Astrocyte (in vitro differentiated cells and primary cell): ENCODE data around the gene TACSTD2. TPM values are rescaled to one million over a fixed set of nuclear protein-coding genes. Genes with fewer than 3 reads are reported as not detected.

Source experiments
- DNase-seq: peaks from one replicate; pipeline ENCODE4 v3.0.0-alpha.2; 2010; ENCODE audit warnings: low read depth
- FAIRE-seq: peaks from 2 replicates; lab custom pipeline; 2011; peaks lifted over from hg19 to GRCh38; lab: Jason Lieb, UNC
- H2AFZ ChIP-seq: 2 replicates; pipeline ENCODE4 v1.6.0; 2012; ENCODE audit warnings: low read depth, low read length, inconsistent platforms
- H3K27ac ChIP-seq: 2 replicates; pipeline ENCODE4 v1.5.1; 2011; ENCODE audit warnings: low read depth, low read length, inconsistent platforms
- H3K27me3 ChIP-seq: 2 replicates; pipeline ENCODE4 v1.6.0; 2011; ENCODE audit warnings: low read length, inconsistent platforms; ENCODE audit not compliant: insufficient read depth
- H3K36me3 ChIP-seq: 2 replicates; pipeline ENCODE4 v1.5.1; 2011; ENCODE audit warnings: low read length, inconsistent platforms; ENCODE audit not compliant: insufficient read depth
- H3K4me1 ChIP-seq: 2 replicates; pipeline ENCODE4 v1.5.1; 2011; ENCODE audit warnings: low read length, inconsistent platforms; ENCODE audit not compliant: insufficient read depth
- H3K4me2 ChIP-seq: 2 replicates; pipeline ENCODE4 v1.6.0; 2012; ENCODE audit warnings: low read length, inconsistent platforms
- H3K4me3 ChIP-seq: 2 replicates; pipeline ENCODE4 v1.5.1; 2011; ENCODE audit warnings: low read depth, mild to moderate bottlenecking, low read length, inconsistent platforms; ENCODE audit not compliant: insufficient read depth
- H3K79me2 ChIP-seq: 2 replicates; pipeline ENCODE4 v1.6.0; 2012; ENCODE audit warnings: mild to moderate bottlenecking, low read length, inconsistent platforms; ENCODE audit not compliant: insufficient read depth
- H3K9ac ChIP-seq: 2 replicates; pipeline ENCODE4 v1.6.0; 2012; ENCODE audit warnings: mild to moderate bottlenecking, low read length, inconsistent platforms
- H3K9me3 ChIP-seq: 2 replicates; pipeline ENCODE4 v1.5.1; 2012; ENCODE audit warnings: low read depth, mild to moderate bottlenecking, low read length, inconsistent platforms; ENCODE audit not compliant: insufficient read depth
- H4K20me1 ChIP-seq: 2 replicates; pipeline ENCODE4 v1.6.0; 2012; ENCODE audit warnings: low read length, inconsistent platforms; ENCODE audit not compliant: insufficient read depth
- H3K27ac Mint-ChIP-seq: one replicate; pipeline ENCODE4 v1.8.0; 2021; ENCODE audit warnings: mild to moderate bottlenecking, mixed read lengths; ENCODE audit not compliant: unreplicated experiment
- H3K27me3 Mint-ChIP-seq: one replicate; pipeline ENCODE4 v1.8.0; 2021; ENCODE audit warnings: low read depth, mixed read lengths; ENCODE audit not compliant: unreplicated experiment
- H3K36me3 Mint-ChIP-seq: one replicate; pipeline ENCODE4 v1.8.0; 2021; ENCODE audit warnings: low read depth, mixed read lengths; ENCODE audit not compliant: unreplicated experiment
- H3K4me1 Mint-ChIP-seq: one replicate; pipeline ENCODE4 v1.8.0; 2021; ENCODE audit warnings: low read depth, mixed read lengths; ENCODE audit not compliant: unreplicated experiment
- H3K4me3 Mint-ChIP-seq: one replicate; pipeline ENCODE4 v1.8.0; 2021; ENCODE audit warnings: mild to moderate bottlenecking, moderate library complexity, mixed read lengths; ENCODE audit not compliant: unreplicated experiment
- H3K9me3 Mint-ChIP-seq: one replicate; pipeline ENCODE4 v1.8.0; 2021; ENCODE audit warnings: mild to moderate bottlenecking, mixed read lengths; ENCODE audit not compliant: unreplicated experiment
- CTCF ChIP-seq: IDR thresholded peaks from 2 replicates; pipeline ENCODE4 v1.5.1; 2011; ENCODE audit warnings: low read depth, mild to moderate bottlenecking, inconsistent platforms, low read length, moderate library complexity; ENCODE audit not compliant: insufficient read depth
- EZH2 ChIP-seq: IDR thresholded peaks from 2 replicates; pipeline ENCODE4 v1.6.1; 2012; ENCODE audit warnings: mild to moderate bottlenecking, low read length, inconsistent platforms; ENCODE audit not compliant: insufficient read depth
- total RNA-seq: library from RNA; stranded (reverse); gene quantifications from 2 replicates; pipeline ENCODE4 v1.2.1, GENCODE V29; 2021

TACSTD2 gene
- total RNA-seq, 1 donor from 2014 or later = 3.0 TPM

- H3K9ac ChIP-seq = no peak overlapping the region
- peaks cover 16% of the 10 kb centered on the region for H3K4me1 Mint-ChIP-seq
- no peaks in the 10 kb centered on the region for H3K36me3 Mint-ChIP-seq
- no peaks in the 10 kb centered on the region for H3K36me3 ChIP-seq
- no peak overlapping the region for H3K27ac ChIP-seq
- no peak overlapping the region for H3K4me3 ChIP-seq
- H3K27ac Mint-ChIP-seq = no peak overlapping the region
- TF ChIP-seq EZH2 (no peak), CTCF (no peak)
- no peak for DNase-seq
- H3K79me2 ChIP-seq = no peaks in the 10 kb centered on the region
- no peaks in the 10 kb centered on the region for H3K9me3 ChIP-seq
- H3K27me3 Mint-ChIP-seq = peaks cover 8% of the 10 kb centered on the region
- H2AFZ ChIP-seq = no peak overlapping the region
- no peak for FAIRE-seq
- no peaks in the 10 kb centered on the region for H4K20me1 ChIP-seq
- no peaks in the 10 kb centered on the region for H3K9me3 Mint-ChIP-seq
- peaks cover 4% of the 10 kb centered on the region for H3K27me3 ChIP-seq
- no peak overlapping the region for H3K4me2 ChIP-seq
- peaks cover 16% of the 10 kb centered on the region for H3K4me1 ChIP-seq
- H3K4me3 Mint-ChIP-seq = no peak overlapping the region
Measured at GRCh38 chr1:58594546-58594945, 17.5 kb upstream of the TACSTD2 start.

GRCh38 chr1:58592522-58593134 is 15.6 kb upstream of the TACSTD2 start:
- DNase-seq (peak; percentile 92), FAIRE-seq (peak; percentile 90)
- H3K9me3 ChIP-seq = no peaks in the 10 kb centered on the region
- H3K4me2 ChIP-seq = peak overlapping the region; percentile 44
- no peak for TF ChIP-seq EZH2
- Mint-ChIP-seq H3K4me1 (peaks cover 16% of the 10 kb centered on the region), H3K27me3 (peaks cover 4% of the 10 kb centered on the region), H3K9me3 (no peaks in the 10 kb centered on the region), H3K27ac (peak overlapping the region; percentile 8), H3K4me3 (no peak overlapping the region), H3K36me3 (no peaks in the 10 kb centered on the region)
- H3K27ac ChIP-seq = peak overlapping the region; percentile 36
- H3K27me3 ChIP-seq = peaks cover 3% of the 10 kb centered on the region
- peaks cover 16% of the 10 kb centered on the region for H3K4me1 ChIP-seq
- no peak overlapping the region for H2AFZ ChIP-seq
- no peaks in the 10 kb centered on the region for H3K79me2 ChIP-seq
- H3K9ac ChIP-seq = no peak overlapping the region
- no peaks in the 10 kb centered on the region for H4K20me1 ChIP-seq
- H3K36me3 ChIP-seq = no peaks in the 10 kb centered on the region
- H3K4me3 ChIP-seq = no peak overlapping the region

GRCh38 chr1:58591806-58592205 is 14.8 kb upstream of the TACSTD2 start:
- Histone ChIP-seq H3K36me3 (no peaks in the 10 kb centered on the region), H3K4me2 (peak overlapping the region; percentile 44), H3K9me3 (no peaks in the 10 kb centered on the region), H3K9ac (no peak overlapping the region), H3K4me1 (peaks cover 16% of the 10 kb centered on the region), H3K79me2 (no peaks in the 10 kb centered on the region), H2AFZ (no peak overlapping the region), H3K27ac (no peak overlapping the region), H4K20me1 (no peaks in the 10 kb centered on the region), H3K4me3 (no peak overlapping the region), H3K27me3 (peaks cover under 1% of the 10 kb centered on the region)
- Mint-ChIP-seq H3K9me3 (no peaks in the 10 kb centered on the region), H3K27ac (no peak overlapping the region), H3K4me1 (peaks cover 16% of the 10 kb centered on the region), H3K36me3 (no peaks in the 10 kb centered on the region), H3K4me3 (no peak overlapping the region), H3K27me3 (peaks cover 3% of the 10 kb centered on the region)
- TF ChIP-seq CTCF = no peak
- no peak for TF ChIP-seq EZH2
- DNase-seq (no peak), FAIRE-seq (peak; percentile 52)
